ENCODE measurements around the gene NEDD4L.
A peak's percentile ranks its signal among the peaks of the same experiment; 100 is the strongest.
"Not testable (repeated sequence)": the region's sequence is repeated elsewhere in the genome, so short reads cannot be mapped to it uniquely, and the experiment has no call there.

NEDD4L gene

GRCh38 chr18:58043491-58044369 is at the start of gene NEDD4L:
TSS of gene NEDD4L (plus strand) at chr18:58044226. CDS start at chr18:58044661, 435 bp downstream.
- peak; percentile 47 for DNase-seq (ENCODE audit: low read depth)
- H3K4me3 ChIP-seq (ENCODE audit: low read depth, low read length) = peak within 1 kb of the TSS; percentile 79

GRCh38 chr18:57995331-57995730 is 48.7 kb upstream of the NEDD4L start:
- H3K4me3 ChIP-seq (ENCODE audit: low read depth, low read length) = no peak overlapping the region
- DNase-seq (ENCODE audit: low read depth) = no peak

GRCh38 chr18:57996894-57997293 is 47.1 kb upstream of the NEDD4L start:
- DNase-seq (ENCODE audit: low read depth) = not testable (repeated sequence)

GRCh38 chr18:57997820-57998219 is 46.2 kb upstream of the NEDD4L start:
- DNase-seq (ENCODE audit: low read depth) = no peak

More at GRCh38 chr18:57996894-57997293, 47.1 kb upstream of the NEDD4L start:
- H3K4me3 ChIP-seq (ENCODE audit: low read depth, low read length) = not testable (repeated sequence)

GRCh38 chr18:57998461-57998860 is 45.6 kb upstream of the NEDD4L start:
- peak; percentile 13 for DNase-seq (ENCODE audit: low read depth)
- H3K4me3 ChIP-seq (ENCODE audit: low read depth, low read length) = no peak overlapping the region

More at GRCh38 chr18:57997820-57998219, 46.2 kb upstream of the NEDD4L start:
- H3K4me3 ChIP-seq (ENCODE audit: low read depth, low read length) = no peak overlapping the region

- DNase-seq (ENCODE audit: low read depth) = peak; percentile 33
- no peak overlapping the region for H3K4me3 ChIP-seq (ENCODE audit: low read depth, low read length)
Measured at GRCh38 chr18:58004317-58004716, 39.7 kb upstream of the NEDD4L start.

GRCh38 chr18:58005011-58005410 is 39.0 kb upstream of the NEDD4L start:
- no peak overlapping the region for H3K4me3 ChIP-seq (ENCODE audit: low read depth, low read length)
- no peak for DNase-seq (ENCODE audit: low read depth)

GRCh38 chr18:58005885-58006523 is 38.0 kb upstream of the NEDD4L start:
- no peak overlapping the region for H3K4me3 ChIP-seq (ENCODE audit: low read depth, low read length)
- DNase-seq (ENCODE audit: low read depth) = peak; percentile 79

GRCh38 chr18:58009166-58009565 is 34.9 kb upstream of the NEDD4L start:
- DNase-seq (ENCODE audit: low read depth) = peak; percentile 55
- H3K4me3 ChIP-seq (ENCODE audit: low read depth, low read length) = no peak overlapping the region

- no peak for DNase-seq (ENCODE audit: low read depth)
- H3K4me3 ChIP-seq (ENCODE audit: low read depth, low read length) = no peak overlapping the region
Measured at GRCh38 chr18:58010265-58010664, 33.8 kb upstream of the NEDD4L start.

GRCh38 chr18:58012356-58012755 is 31.7 kb upstream of the NEDD4L start:
- DNase-seq (ENCODE audit: low read depth) = no peak

GRCh38 chr18:58013241-58014211 is 30.5 kb upstream of the NEDD4L start:
- no peak for DNase-seq (ENCODE audit: low read depth)
- no peak overlapping the region for H3K4me3 ChIP-seq (ENCODE audit: low read depth, low read length)

More at GRCh38 chr18:58012356-58012755, 31.7 kb upstream of the NEDD4L start:
- H3K4me3 ChIP-seq (ENCODE audit: low read depth, low read length) = no peak overlapping the region

GRCh38 chr18:58015065-58015780 is 28.8 kb upstream of the NEDD4L start:
- no peak for DNase-seq (ENCODE audit: low read depth)
- H3K4me3 ChIP-seq (ENCODE audit: low read depth, low read length) = no peak overlapping the region

GRCh38 chr18:58017267-58017666 is 26.8 kb upstream of the NEDD4L start:
- no peak for DNase-seq (ENCODE audit: low read depth)
- no peak overlapping the region for H3K4me3 ChIP-seq (ENCODE audit: low read depth, low read length)

GRCh38 chr18:58020567-58021107 is 23.4 kb upstream of the NEDD4L start:
- DNase-seq (ENCODE audit: low read depth) = no peak

GRCh38 chr18:58021504-58021903 is 22.5 kb upstream of the NEDD4L start:
- no peak overlapping the region for H3K4me3 ChIP-seq (ENCODE audit: low read depth, low read length)
- no peak for DNase-seq (ENCODE audit: low read depth)

More at GRCh38 chr18:58020567-58021107, 23.4 kb upstream of the NEDD4L start:
- no peak overlapping the region for H3K4me3 ChIP-seq (ENCODE audit: low read depth, low read length)

GRCh38 chr18:58023108-58023507 is 20.9 kb upstream of the NEDD4L start:
- no peak overlapping the region for H3K4me3 ChIP-seq (ENCODE audit: low read depth, low read length)
- no peak for DNase-seq (ENCODE audit: low read depth)

- DNase-seq (ENCODE audit: low read depth) = no peak
- H3K4me3 ChIP-seq (ENCODE audit: low read depth, low read length) = no peak overlapping the region
Measured at GRCh38 chr18:58024139-58024538, 19.9 kb upstream of the NEDD4L start.

GRCh38 chr18:58025205-58025604 is 18.8 kb upstream of the NEDD4L start:
- no peak overlapping the region for H3K4me3 ChIP-seq (ENCODE audit: low read depth, low read length)
- no peak for DNase-seq (ENCODE audit: low read depth)
